CD4-positive, alpha-beta T cell (primary cell): ENCODE results near the gene PLEKHG2. TPM values are rescaled to one million over a fixed set of nuclear protein-coding genes. Genes with fewer than 3 reads are reported as not detected.

Experiments used
- ATAC-seq: fragments of 200-7000 bp; cut with Tn5 transposase; one replicate; pipeline ENCODE4 v1.10.0; 2022; ENCODE audit warnings: mild to moderate bottlenecking; ENCODE audit not compliant: poor library complexity
- CTCF ChIA-PET: fragments of 350-600 bp; sonication (Branson Sonifier 250); formaldehyde crosslinking; loops from one replicate; lab custom pipeline; 2021; ENCODE audit warnings: antibody characterized with exemption, inconsistent platforms; lab: Charles Lee
- POLR2A ChIA-PET: fragments of 350-600 bp; sonication (Branson Sonifier 250); formaldehyde crosslinking; loops from one replicate; lab custom pipeline; 2021; ENCODE audit warnings: antibody characterized with exemption, inconsistent platforms; lab: Charles Lee
- DNase-seq, 14 experiments: peaks; one replicate each; pipeline ENCODE4 v3.0.0-alpha.2; 2013 to 2020; ENCODE audit warnings: mixed read lengths in 2 of 14
- H3K27ac ChIP-seq, 2 donors: one replicate each; pipeline versions ENCODE4 v1.5.1 to v1.7.0; 2013; ENCODE audit warnings: low read length in 2 of 2, low read depth in 1 of 2, mild to moderate bottlenecking in 1 of 2
- H3K27me3 ChIP-seq, 2 experiments: 1 replicate in 1 of 2; 2 replicates in 1 of 2; pipeline versions ENCODE4 v1.6.1 to v1.7.0; 2013; ENCODE audit warnings: low read length in 2 of 2, control low read depth in 1 of 2, mild to moderate bottlenecking in 1 of 2, moderate library complexity in 1 of 2; ENCODE audit not compliant: insufficient read depth in 2 of 2, control insufficient read depth in 1 of 2
- H3K36me3 ChIP-seq: one replicate; pipeline ENCODE4 v1.6.1; 2013; ENCODE audit warnings: low read length, control low read depth; ENCODE audit not compliant: insufficient read depth
- H3K4me1 ChIP-seq: one replicate; pipeline ENCODE4 v1.6.1; 2013; ENCODE audit warnings: low read length, control low read depth; ENCODE audit not compliant: insufficient read depth
- H3K4me3 ChIP-seq: one replicate; pipeline ENCODE4 v1.5.1; 2013; ENCODE audit warnings: mild to moderate bottlenecking, low read length, moderate library complexity
- H3K9me3 ChIP-seq, 2 experiments: 1 replicate in 1 of 2; 2 replicates in 1 of 2; pipeline versions ENCODE4 v1.6.1 to v1.7.0; 2013; ENCODE audit warnings: low read length in 2 of 2, mild to moderate bottlenecking in 2 of 2, control low read depth in 1 of 2, moderate library complexity in 1 of 2; ENCODE audit not compliant: control insufficient read depth in 1 of 2, insufficient read depth in 1 of 2
- H3K27ac Mint-ChIP-seq: one replicate; pipeline ENCODE4 v1.8.0; 2020; ENCODE audit warnings: mixed read lengths
- H3K27me3 Mint-ChIP-seq: one replicate; pipeline ENCODE4 v1.8.0; 2021; ENCODE audit warnings: mixed read lengths
- H3K36me3 Mint-ChIP-seq: one replicate; pipeline ENCODE4 v1.8.0; 2021; ENCODE audit warnings: low read depth, mixed read lengths
- H3K4me1 Mint-ChIP-seq: one replicate; pipeline ENCODE4 v1.8.0; 2021; ENCODE audit warnings: low read depth, mixed read lengths
- H3K4me3 Mint-ChIP-seq: one replicate; pipeline ENCODE4 v1.8.0; 2020; ENCODE audit warnings: mild to moderate bottlenecking, mixed read lengths
- H3K9me3 Mint-ChIP-seq: one replicate; pipeline ENCODE4 v1.8.0; 2020; ENCODE audit warnings: mixed read lengths
- CTCF ChIP-seq: fragments of 200-600 bp; IDR thresholded peaks from one replicate; pipeline ENCODE4 v1.8.0; 2022; ENCODE audit warnings: antibody characterized with exemption, mild to moderate bottlenecking
- intact Hi-C, 2 experiments: fragments of 100-400 bp; cut with DNase I in 1 of 2; cut with micrococcal nuclease in 1 of 2; formaldehyde crosslinking; loops; one replicate each; pipeline versions ENCODE4 v1.15.1 to v1.9.0; 2023 to 2025; cut with DNase I, micrococcal nuclease
- total RNA-seq, 174 experiments: library from RNA in 2 of 174; stranded (reverse) in 2 of 174; gene quantifications; one replicate each; pipeline ENCODE4 v1.2.3 and lab custom pipeline; 2021 to 2026

Gene PLEKHG2
- total RNA-seq, 2 experiments from 2014 or later = 80.6 to 81.4 TPM

- H3K27me3 ChIP-seq = no peaks in the 10 kb centered on the region
- TF ChIP-seq CTCF = no peak
- no peak for ATAC-seq
- H3K27ac ChIP-seq = no peak overlapping the region
- ChIA-PET CTCF (no interaction called here), POLR2A (interaction anchor here (1.0 kb wide), 1 partner anchor 23 kb away, joined by 3 read pairs; no protein-coding TSS in a partner anchor)
- peaks cover 72% of the 10 kb centered on the region for H3K36me3 ChIP-seq
- H3K27me3 Mint-ChIP-seq = no peaks in the 10 kb centered on the region
- no peak overlapping the region for H3K27ac Mint-ChIP-seq
- no peaks in the 10 kb centered on the region for H3K4me1 ChIP-seq
- H3K4me3 ChIP-seq = no peak overlapping the region
- no peak overlapping the region for H3K4me3 Mint-ChIP-seq
- no peaks in the 10 kb centered on the region for H3K9me3 Mint-ChIP-seq
- no peaks in the 10 kb centered on the region for H3K9me3 ChIP-seq
- peaks cover 6% of the 10 kb centered on the region for H3K4me1 Mint-ChIP-seq
- intact Hi-C loops = no loop called here
- H3K36me3 Mint-ChIP-seq = peaks cover 90% of the 10 kb centered on the region
- DNase-seq = no peak
Observed at GRCh38 chr19:39463403-39463802, 50.9 kb downstream of the PLEKHG2 start.

GRCh38 chr19:39465956-39466747, 53.7 kb downstream of the PLEKHG2 start:
- H3K36me3 ChIP-seq = peaks cover 74% of the 10 kb centered on the region
- no peaks in the 10 kb centered on the region for H3K27me3 ChIP-seq
- H3K4me3 ChIP-seq = no peak overlapping the region
- ChIA-PET CTCF (no interaction called here), POLR2A (interaction anchor here (1.2 kb wide), 1 partner anchor 30 kb away, joined by 4 read pairs; the partner anchor contains the start of gene RPS16)
- no peak overlapping the region for H3K27ac ChIP-seq
- no peaks in the 10 kb centered on the region for H3K9me3 Mint-ChIP-seq
- H3K9me3 ChIP-seq = no peaks in the 10 kb centered on the region
- no peak for TF ChIP-seq CTCF
- peaks cover 88% of the 10 kb centered on the region for H3K36me3 Mint-ChIP-seq
- DNase-seq (no peak), ATAC-seq (no peak)
- no peak overlapping the region for H3K4me3 Mint-ChIP-seq
- H3K27me3 Mint-ChIP-seq = no peaks in the 10 kb centered on the region
- no peak overlapping the region for H3K27ac Mint-ChIP-seq
- H3K4me1 ChIP-seq = no peaks in the 10 kb centered on the region
- intact Hi-C loops = no loop called here
- H3K4me1 Mint-ChIP-seq = no peaks in the 10 kb centered on the region

GRCh38 chr19:39467941-39468340, 55.5 kb downstream of the PLEKHG2 start:
- Histone ChIP-seq H3K4me1 (no peaks in the 10 kb centered on the region), H3K27ac (no peak overlapping the region), H3K9me3 (no peaks in the 10 kb centered on the region), H3K4me3 (no peak overlapping the region), H3K27me3 (no peaks in the 10 kb centered on the region), H3K36me3 (peaks cover 90% of the 10 kb centered on the region)
- intact Hi-C loops = no loop called here
- H3K27ac Mint-ChIP-seq = no peak overlapping the region
- DNase-seq (no peak), ATAC-seq (no peak)
- no peaks in the 10 kb centered on the region for H3K27me3 Mint-ChIP-seq
- ChIA-PET POLR2A (no interaction called here), CTCF (no interaction called here)
- H3K4me1 Mint-ChIP-seq = no peaks in the 10 kb centered on the region
- no peak for TF ChIP-seq CTCF
- H3K9me3 Mint-ChIP-seq = no peaks in the 10 kb centered on the region
- H3K36me3 Mint-ChIP-seq = peaks cover 90% of the 10 kb centered on the region
- no peak overlapping the region for H3K4me3 Mint-ChIP-seq
